Endothelial cell of hepatic sinusoid (primary cell): ENCODE results near the gene ARHGAP21.
"Not testable (repeated sequence)": the region's sequence is repeated elsewhere in the genome, so short reads cannot be mapped to it uniquely, and the experiment has no call there.

ENCODE experiments used
- in situ Hi-C: cut with HindIII; loops from 2 replicates; pipeline ENCODE4 v1.10.0; 2017; ENCODE audit warnings: low sequenced_read_pairs

The ARHGAP21 gene

DNA sequence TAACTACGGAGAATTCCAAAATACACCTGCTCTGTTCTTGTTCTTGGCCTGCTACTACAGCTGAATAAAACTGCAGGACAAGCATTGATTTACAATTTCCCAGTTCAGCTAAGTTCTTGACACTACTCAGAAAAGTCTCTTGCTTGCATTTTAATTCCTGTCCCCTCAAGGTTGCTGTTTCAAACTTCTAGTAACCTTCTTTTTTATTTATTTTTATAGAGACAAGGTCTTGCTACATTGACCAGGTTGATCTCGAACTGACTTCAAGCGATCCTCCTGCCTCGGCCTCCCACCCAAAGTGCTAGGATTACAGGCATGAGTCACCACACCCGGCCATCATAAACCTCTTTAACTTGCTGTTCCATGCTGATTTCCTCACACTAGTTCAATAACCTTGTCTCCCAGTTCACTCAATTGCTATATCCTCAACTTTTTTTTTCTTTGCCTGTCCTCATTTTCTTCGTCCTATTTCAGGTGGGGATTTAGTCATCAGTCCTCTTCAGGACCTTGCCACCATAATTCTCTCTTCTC is 79.9 kb downstream of the ARHGAP21 start:
- in situ Hi-C loops = no loop called here

DNA sequence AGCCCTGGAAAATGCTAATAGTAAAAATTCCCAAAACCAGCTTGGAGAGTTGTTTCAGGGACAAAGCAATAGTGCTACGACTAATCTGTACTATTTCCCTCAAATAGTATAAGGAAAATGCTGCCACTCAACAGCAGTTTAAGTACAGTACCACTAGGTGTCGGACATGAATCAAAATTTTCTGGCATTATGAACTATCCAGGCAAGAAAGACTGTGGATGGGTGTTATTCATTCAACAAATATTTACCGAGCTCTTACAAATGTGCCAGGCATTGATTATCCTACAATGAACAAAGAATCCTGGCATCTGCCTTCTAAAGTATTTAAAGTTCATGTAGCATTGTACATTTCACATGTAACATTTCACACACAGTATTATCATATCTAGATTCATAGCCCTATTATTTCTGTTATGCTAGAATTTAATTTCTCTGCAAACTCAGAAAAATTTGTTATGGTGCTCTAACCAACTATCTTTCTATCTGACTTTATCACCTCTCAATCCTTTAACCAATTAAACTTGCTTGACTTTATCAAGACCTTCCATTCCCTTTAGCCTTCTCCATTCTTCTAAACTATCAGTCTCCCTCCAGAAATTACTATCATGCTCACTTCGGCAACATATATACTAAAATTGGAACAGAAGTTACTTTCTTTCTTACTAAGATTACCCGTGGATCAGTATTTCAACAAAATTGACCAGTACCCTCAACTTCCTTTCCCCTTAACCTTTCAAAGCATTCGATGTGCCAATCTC is 80.6 kb downstream of the ARHGAP21 start:
- in situ Hi-C loops = no loop called here

DNA sequence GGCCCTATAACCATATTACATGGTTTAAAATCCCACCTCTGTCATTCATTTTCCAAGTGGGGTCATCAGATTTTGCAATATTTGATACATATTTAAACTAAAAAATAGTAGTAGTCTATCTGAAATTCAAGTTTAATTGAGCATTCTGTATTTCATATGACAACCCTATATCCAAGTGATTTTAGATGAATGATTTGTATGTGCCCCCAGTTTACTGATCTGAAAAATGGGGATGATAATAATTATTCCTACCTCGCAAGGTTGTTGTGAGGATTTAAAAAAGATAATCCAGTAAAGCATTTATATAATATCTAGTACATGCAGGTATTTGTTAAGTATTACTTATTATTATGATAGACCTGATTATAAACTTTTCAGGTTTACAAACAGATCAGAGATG is 84.6 kb downstream of the ARHGAP21 start:
- in situ Hi-C loops = no loop called here

DNA sequence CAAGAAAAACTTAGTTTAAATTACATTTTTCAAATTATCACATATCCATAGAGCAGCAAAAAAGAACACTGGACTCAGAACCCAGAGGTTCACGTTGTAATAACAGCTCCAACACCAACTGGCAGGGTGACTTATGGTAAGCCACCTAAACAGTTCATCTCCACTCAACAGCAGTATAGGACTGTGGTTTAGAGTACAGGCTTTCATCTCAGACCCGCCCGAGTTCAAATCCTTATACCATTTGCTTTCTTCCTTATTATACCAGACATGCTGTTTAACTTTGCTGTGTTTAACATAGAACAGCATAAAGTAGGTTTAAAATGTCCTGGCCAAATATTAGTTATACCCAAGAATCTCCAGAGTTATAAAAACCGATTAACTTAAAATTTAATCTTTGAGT is 97.9 kb downstream of the ARHGAP21 start:
- in situ Hi-C loops = no loop called here

DNA sequence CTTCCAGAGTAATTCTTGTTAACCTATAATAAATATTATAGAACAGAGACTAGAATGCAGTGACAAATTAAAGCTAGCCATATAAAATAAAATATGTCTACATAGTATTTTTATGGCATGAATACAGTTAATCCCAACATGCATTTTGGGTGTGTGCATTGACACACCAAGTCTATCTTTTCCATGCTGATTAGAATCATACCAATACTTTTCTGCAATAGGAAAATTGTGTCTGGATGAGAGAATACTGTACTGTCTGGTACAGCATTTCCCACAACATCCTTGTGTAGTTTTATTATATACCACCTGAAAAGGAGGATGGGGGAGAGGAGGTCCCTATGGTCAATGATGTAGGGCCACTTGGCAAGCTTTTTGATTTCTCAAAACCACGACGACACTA is 100.3 kb downstream of the ARHGAP21 start:
- in situ Hi-C loops = no loop called here

DNA sequence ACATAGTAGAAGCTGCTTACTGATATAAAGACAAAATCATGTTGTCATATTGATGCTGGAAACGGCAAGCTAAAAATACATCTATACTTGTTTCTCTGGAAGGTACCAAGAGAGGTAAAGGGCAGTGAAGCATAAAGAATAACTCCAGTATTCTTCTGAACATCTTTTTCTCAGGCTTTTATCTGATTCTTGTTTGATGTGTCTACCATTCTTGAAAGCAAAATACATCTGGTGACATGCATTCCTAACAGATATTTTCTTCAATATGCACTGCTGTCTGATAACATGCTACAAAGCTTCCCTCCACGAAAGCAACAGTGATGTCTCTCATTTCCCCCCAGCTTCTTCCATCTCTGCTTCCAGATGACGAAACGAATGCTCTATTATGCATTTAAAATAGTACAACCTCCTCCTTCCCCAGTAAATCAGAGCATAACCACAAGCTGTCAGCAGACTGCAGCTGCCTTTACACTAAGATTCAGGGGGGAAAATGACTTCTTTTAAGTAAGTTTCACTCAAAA is 100.8 kb downstream of the ARHGAP21 start:
- in situ Hi-C loops = no loop called here

DNA sequence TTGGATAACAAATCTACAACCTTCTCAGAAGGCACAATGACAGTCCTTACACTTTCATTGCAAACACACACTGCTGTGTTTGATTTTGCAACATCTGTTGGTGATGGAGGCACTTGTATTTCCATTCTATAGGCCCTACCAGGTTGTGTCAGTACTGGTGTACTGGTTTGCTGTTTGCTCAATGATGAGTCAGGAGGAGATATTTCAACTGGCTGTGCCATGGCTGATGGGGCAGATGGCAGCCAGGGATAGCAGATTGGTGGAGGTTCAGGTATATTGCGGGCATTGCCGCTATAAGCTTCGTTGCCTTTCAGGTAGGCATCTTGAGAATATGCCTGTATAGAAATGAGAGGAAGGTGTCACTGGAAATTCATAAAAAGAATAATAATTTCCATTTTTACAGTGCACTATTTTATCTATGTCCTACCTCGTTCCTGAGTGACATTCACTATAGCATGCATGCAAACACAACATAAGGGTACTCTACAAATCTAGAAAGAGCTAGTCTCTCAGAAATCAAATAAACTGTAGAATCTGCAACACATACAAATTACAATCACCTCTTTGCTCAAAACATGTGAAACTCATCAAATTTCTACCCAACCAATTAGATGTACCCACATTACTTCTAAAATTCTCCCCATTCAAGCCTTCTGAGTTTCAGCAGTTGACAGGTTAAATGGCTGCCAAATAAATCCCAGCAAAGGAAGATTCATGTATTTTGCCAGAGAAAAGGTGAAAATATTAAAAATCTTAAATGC is 102.5 kb downstream of the ARHGAP21 start:
- in situ Hi-C loops = not testable (repeated sequence)

DNA sequence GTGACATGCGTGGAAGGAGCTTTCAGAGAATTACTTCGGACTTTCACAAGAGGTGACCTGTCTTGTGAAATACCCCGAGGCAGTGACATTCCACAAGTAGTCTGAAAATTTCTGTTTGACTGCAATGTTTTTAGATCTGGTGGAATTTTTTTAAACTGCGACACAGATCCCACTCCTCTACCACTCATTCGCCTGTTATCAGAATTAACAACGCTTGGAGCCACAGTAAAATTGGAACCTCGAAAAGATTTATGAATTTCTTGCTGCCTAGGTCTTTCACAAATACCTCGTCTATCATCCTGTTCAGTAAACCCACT is 103.7 kb downstream of the ARHGAP21 start:
- in situ Hi-C loops = not testable (repeated sequence)

DNA sequence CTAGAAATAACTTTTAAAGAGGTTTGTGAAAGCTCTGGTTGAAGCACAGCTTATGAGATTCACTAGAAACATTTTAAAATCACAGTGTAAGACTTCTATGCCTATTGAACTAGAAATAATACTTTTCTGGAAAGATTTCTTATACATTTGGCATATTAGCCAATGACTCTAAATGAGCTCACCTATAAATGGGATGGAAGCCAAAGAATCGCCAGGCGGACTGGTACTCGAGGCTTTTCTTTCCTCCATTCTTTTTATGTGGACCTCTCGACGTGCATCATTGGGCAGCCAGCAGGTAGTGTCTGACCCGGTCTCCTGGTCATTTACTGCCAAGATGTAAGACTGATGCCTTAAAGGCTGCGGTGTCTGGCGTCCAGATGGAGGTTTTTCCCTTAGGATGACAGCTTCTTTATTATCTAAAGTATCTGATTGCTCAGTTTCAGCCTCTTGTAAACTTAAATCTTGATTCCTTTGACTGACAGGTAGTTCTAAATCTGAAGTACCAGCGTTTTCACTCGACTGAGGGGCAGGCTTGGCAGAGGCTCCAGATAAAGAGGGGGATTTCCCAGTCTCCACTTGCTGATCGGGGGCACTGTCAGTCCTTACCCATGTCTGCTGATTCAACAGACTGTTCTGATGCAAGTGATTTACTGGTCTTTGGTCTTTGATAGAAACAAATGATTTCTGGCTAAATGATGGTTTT is 104.2 kb downstream of the ARHGAP21 start:
- in situ Hi-C loops = not testable (repeated sequence)

DNA sequence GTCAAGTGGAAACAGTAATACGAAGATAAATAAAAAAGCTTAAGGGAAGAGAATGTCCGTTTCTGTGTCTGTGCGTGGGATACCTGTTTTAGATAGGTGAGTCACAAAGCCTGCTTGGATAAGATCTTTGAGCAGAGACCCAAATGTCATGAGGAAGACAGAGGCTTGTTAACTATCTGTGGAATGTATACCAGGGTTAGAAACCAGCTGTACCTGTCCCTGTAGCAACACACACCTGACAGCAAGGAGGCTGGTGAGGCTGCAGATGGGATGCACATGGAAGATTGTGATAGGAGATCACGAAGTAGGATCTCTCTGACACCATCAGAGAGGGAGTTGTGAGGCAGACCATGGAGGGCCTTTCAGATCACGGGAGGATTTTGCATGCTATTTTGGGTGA is 105.3 kb downstream of the ARHGAP21 start:
- in situ Hi-C loops = no loop called here

DNA sequence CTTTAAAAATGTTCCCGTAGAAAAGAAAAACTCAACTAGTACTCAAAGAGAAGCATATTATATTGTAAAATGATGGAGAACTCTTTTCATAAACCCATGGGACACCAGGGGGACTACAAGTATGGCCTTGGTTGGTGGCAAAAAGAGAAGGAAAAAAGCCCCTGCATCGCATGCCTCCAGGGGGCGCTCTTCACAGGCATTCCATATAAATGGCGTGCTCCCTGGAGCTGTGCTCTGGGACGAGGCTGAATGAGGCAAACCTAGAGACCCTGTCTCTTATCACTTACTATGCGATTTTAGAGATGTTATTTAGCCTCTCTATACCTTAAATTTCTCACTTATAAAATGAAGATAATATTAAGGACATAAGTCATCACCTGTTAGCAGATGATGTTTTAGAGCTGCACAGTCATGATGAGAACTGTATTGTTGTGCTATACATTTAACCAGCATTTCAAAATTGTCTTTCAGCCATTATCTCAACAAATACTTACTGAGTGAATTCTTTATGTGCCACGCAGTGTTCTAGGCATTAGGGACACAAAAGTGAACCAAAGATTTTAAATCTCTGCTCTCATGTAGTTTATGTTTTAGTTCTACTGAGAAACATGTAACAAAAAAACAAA is 105.8 kb downstream of the ARHGAP21 start:
- in situ Hi-C loops = no loop called here

DNA sequence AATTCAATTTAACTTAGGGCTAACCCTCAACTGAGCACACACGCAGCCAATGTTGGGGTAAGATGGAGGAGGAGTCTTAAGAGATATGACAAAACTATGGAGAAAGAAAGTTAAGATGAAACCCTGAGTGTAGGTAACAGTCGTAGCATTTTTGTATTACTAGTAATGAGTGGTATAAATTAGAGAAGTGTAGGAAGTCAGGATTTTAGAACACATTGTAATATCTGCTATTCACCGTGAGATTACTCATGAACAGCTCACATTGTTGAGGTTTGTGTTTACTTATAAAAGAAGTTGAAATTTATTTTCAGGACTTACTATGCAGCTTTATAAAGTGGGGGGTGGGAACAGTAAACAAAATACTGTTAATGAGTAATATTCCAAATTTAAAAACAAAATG is 107.2 kb downstream of the ARHGAP21 start:
- in situ Hi-C loops = no loop called here

DNA sequence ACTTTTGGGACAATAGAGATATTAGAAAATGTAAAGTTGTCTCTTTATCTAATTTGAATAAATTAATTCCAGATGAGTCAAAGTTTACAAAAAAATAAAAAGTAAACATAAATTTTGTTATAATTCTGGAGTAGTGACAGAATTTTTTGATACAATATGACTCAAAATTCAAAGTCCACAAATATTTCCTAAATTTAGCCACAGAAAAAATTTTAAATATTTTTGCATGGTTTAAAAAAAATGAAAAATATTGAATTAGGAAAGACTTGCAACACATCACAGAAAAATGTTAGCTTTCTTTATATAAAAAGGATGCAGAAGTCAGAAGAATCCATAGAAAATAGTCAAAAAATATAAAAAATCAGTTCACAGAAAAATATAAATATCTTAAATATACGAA is 117.7 kb downstream of the ARHGAP21 start:
- in situ Hi-C loops = no loop called here

DNA sequence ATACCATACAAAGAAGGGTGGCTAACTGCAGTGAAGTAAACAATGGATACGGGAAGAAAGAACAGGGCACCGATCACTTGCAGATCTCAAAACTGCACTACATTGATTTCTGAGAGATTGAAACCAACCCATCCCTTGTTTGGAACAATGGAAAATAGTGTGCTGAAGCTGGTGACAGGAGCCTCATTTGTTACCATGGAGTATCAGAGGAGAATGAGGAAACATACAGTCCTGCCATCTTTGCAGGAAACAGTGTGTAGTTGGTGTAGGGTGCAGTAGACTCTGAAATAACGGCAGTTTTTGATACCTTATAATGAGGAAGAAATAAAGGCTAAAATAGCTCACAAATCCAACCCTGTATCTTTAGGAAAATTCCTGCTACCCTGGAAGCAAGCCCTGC is 118.5 kb downstream of the ARHGAP21 start:
- in situ Hi-C loops = no loop called here

DNA sequence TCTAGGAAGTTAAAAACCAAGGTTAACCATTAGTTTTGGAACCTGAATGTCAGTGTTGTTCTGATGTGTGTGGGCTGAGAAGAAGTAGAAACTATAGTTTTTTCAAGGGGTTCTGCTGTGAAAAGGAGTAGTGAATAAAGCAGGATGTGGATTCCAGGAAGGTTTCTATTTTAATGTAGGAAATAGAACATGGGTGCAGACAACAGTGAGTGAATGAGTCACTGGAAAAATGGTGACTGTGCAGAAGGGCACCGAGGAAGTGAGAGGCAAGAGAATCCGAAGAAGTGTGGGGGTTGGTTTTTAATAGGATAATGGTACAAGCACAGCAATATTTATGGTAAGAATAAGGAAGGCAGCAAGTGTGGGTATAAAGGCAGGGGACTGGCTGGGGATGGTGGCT is 120.4 kb downstream of the ARHGAP21 start:
- in situ Hi-C loops = no loop called here

DNA sequence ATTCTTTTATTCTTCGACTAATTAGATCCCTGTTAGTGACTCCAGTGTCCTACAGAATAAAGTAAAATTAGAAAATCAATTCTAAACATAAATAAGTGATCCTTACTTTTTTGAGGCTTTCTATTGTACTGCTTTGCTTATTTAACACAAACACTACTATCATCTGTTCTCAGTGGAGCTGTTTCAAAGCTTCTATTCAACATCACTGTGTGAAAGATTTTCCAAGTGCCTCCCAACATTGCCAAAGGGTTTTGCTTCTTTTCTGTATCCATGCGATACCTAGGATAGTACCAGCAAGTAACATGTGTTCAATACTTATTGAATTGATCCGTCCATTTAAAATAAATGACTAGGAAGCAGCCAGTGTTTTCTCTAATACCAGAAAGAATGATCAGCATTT is 125.7 kb downstream of the ARHGAP21 start:
- in situ Hi-C loops = no loop called here

DNA sequence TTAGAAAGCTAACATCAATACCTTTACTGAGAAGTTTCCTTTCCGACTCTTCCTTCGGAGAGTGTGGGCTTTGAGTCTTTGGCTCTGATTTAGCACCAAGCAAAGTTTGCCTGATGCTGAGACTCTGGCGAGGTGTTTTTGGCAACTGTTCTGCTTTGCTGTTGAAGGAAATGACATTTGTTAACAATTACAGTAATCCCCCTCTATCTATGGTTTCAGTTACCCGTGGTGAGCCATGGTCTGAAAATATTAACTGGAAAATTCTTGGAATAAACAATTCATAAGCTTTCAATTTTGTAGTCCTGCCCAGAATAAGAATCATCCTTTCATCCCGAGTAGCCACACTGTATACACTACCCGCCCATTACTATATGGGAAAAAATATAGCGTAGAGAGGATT is 126.3 kb downstream of the ARHGAP21 start:
- in situ Hi-C loops = no loop called here

DNA sequence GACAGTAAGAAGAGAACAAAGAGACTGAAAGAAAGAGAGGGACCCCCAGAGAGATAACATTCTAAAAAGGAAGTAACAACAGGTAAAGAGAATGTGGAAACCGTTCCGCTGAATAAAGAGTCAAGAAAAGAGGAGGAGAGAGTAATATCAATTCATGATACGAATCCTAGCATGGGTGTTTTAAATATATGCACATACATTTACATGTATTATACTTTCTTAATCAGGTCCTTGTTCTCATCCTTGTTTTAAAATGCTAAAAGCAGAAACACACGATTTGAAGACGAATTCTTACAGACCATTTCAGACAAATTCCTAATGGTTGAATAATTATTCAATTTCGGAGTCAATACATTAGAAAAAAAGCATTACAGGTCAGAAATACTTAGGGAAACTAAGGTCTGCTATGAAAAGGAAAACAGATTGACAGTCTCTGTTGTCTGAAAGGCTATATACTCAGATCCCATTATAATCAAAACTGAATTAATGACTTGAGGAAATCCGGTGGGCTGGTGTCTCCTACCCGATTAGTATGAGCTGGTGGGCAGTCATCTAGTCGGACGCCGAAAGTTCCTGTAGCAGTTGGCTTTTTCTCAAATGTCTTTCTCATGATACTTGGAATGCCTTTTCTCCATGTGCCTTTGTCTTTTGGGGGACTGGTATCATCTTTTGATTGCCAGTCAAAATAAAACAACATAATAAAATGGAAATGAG is 127.3 kb downstream of the ARHGAP21 start:
- in situ Hi-C loops = no loop called here

DNA sequence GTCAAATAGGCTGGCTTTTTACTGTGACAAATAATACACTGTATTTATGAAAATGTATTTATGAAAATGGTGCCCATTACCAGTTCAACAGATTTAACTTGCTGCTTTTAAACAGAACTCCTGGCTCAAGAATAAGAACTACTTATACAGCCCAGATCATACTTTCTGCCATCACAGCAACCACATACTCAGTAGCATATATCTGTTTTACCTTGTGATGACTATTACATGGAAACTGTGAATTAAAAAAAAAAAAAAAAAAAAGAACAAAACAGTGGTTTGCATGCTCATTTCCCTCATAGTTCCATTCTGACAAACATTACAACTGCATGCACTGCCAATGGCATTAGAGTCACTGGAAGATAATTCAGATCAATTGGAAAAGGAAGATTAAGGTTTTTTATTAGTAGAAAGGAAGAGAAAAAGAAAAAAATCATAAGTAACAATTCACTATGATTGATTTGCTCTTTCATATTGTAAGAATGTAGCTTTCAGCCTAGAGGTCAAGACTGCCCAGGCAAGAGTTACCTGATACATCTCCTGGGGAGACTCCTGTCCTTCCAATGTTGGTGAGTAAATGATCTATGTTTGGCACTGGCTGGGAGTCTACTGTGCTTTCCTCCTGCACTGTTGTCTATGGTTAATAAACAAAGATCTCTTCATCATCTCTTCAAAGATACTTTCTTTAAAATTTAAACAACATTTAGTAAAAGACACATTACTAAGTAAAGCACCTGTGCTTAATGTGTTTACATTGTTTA is 132.8 kb downstream of the ARHGAP21 start:
- in situ Hi-C loops = no loop called here

DNA sequence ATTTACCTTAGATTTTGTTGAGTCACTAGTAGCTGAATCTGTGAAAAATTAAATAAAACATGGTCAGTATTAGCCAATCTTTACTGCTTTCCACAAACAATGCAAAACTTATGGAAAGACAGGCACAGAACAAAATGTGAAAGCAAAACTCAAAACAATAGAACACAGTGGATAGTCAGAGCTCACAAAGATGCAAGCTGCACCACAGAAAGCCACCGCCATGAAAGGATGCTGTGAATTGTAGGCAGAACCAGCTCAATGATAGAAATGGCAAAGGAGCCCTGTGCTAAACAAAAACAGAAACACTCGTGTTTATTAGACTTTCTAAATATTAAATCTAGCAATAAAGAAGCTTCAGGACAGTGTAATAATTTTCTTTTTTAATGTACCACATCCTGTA is 134.4 kb downstream of the ARHGAP21 start:
- in situ Hi-C loops = no loop called here
